Activated CD8-positive, alpha-beta memory T cell treated with anti-CD3 and anti-CD28 coated beads, Interleukin-2, amount 10 ng/mL, durations not matched to agents 7 days and 5 days (primary cell): Measurements from ENCODE around the gene MAD2L2. TPM values are rescaled to one million over a fixed set of nuclear protein-coding genes. Genes with fewer than 3 reads are reported as not detected.

Source experiments
- ATAC-seq: fragments of 150-1000 bp; cut with Tn5 transposase; one replicate; pipeline ENCODE4 v1.10.0; 2021; ENCODE audit warnings: moderate library complexity
- CTCF ChIA-PET: fragments of 350-600 bp; sonication (Branson Sonifier 250); formaldehyde crosslinking; loops from one replicate; lab custom pipeline; 2021; ENCODE audit warnings: antibody characterized with exemption; lab: Charles Lee
- DNase-seq: peaks from one replicate; pipeline ENCODE4 v3.0.0-alpha.2; 2020
- H3K27ac Mint-ChIP-seq: one replicate; pipeline ENCODE4 v1.8.0; 2021; ENCODE audit warnings: mild to moderate bottlenecking, mixed read lengths
- H3K27me3 Mint-ChIP-seq: one replicate; pipeline ENCODE4 v1.8.0; 2021; ENCODE audit warnings: mixed read lengths
- H3K36me3 Mint-ChIP-seq: one replicate; pipeline ENCODE4 v1.8.0; 2021; ENCODE audit warnings: mild to moderate bottlenecking, mixed read lengths
- H3K4me1 Mint-ChIP-seq: one replicate; pipeline ENCODE4 v1.8.0; 2021; ENCODE audit warnings: mixed read lengths
- H3K4me3 Mint-ChIP-seq: one replicate; pipeline ENCODE4 v1.8.0; 2021; ENCODE audit warnings: mild to moderate bottlenecking, moderate library complexity, mixed read lengths
- H3K9me3 Mint-ChIP-seq: one replicate; pipeline ENCODE4 v1.8.0; 2022; ENCODE audit warnings: low read depth, mixed read lengths
- total RNA-seq, 2 experiments: library from RNA; stranded (reverse); gene quantifications; one replicate each; pipeline ENCODE4 v1.2.3, GENCODE V29; 2021

Gene MAD2L2
- total RNA-seq, 2 experiments from 2014 or later = 85.4 to 94.8 TPM

DNA sequence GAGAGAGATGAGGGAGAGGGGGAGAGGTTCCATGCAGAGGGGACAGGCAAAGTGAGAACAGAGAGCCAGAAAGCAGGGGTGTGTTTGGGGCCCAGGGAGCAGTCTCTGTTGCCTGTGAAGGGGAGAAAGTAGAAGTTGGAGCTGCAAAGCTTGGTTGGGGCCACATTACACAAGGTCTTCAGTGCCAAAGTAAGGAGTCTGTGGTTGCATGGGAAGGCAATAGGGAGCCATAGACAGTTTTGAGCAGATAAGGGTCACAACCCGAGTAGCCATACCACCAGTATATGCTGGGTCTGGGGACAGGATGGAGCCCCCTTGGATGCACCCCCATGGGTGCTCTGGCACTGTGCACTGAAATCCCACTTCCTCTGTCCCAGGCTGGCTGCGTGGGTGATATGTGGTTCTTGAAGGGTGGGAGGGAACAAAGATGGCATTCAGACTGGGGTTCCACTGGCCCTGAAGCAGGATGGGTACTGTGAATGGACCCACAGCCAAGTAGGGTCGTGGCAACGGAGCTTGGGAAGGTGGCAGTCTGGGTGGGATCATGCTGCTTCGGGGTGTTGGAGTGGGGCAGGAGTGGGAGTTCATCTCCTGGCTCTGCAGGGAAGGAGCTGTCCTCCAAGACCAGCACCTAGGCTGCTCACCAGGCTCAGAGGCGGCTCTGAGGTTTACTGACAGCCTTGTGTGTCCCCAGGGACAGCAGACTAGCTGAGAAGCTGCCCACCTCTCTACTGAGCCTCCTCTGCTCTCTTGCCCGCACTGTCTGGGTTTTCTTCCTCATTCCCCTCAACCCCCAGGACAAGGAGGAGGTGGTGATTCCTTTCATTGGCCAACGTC, 22.6 kb upstream of the MAD2L2 start:
- CTCF ChIA-PET = interaction anchor here (1.4 to 1.5 kb wide), 3 partner anchors 11 to 39 kb away, joined by 3 to 5 read pairs (median 3); no protein-coding TSS in a partner anchor
- H3K4me1 Mint-ChIP-seq = no peaks in the 10 kb centered on the region
- no peak overlapping the region for H3K27ac Mint-ChIP-seq
- H3K27me3 Mint-ChIP-seq = peaks cover 29% of the 10 kb centered on the region
- DNase-seq = no peak
- no peak overlapping the region for H3K4me3 Mint-ChIP-seq
- H3K36me3 Mint-ChIP-seq = no peaks in the 10 kb centered on the region
- H3K9me3 Mint-ChIP-seq = no peaks in the 10 kb centered on the region
- ATAC-seq = no peak

DNA sequence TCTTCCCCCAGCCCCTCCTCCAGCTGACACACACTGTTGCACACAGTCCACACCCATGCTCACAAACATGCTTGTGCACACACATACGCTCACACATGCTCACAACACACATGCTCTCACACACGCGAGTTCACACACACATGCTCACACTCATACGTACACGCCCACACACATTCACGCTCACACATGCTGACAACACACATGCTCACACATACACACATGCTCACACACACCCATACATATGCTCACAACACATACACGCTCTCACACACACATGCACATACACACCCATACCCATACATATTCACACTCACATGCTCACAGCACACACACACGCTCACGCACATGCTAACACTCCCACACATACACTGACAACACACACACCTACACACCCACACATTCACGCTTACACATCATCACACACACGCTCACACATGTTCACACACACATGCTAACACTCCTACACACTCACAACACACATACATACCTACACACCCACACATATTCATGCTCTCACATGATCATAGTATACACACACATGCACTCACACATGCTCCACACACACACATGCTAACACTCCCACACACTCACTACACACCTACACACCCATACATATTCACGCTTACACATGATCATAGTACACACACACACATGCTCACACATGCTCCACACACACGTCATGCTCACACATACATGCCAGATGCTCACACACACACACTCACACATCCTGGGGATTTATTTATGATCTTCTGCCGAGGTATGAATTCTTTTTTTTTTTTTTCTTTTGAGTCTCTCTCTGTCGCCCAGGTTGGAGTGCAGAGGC, 21.2 kb upstream of the MAD2L2 start:
- no peak overlapping the region for H3K27ac Mint-ChIP-seq
- ATAC-seq (no peak), DNase-seq (no peak)
- H3K27me3 Mint-ChIP-seq = peaks cover 32% of the 10 kb centered on the region
- no peak overlapping the region for H3K4me3 Mint-ChIP-seq
- no peaks in the 10 kb centered on the region for H3K4me1 Mint-ChIP-seq
- no peaks in the 10 kb centered on the region for H3K9me3 Mint-ChIP-seq
- CTCF ChIA-PET = interaction anchor here (2.0 kb wide), 1 partner anchor 17 kb away, joined by 5 read pairs; no protein-coding TSS in a partner anchor
- H3K36me3 Mint-ChIP-seq = no peaks in the 10 kb centered on the region

DNA sequence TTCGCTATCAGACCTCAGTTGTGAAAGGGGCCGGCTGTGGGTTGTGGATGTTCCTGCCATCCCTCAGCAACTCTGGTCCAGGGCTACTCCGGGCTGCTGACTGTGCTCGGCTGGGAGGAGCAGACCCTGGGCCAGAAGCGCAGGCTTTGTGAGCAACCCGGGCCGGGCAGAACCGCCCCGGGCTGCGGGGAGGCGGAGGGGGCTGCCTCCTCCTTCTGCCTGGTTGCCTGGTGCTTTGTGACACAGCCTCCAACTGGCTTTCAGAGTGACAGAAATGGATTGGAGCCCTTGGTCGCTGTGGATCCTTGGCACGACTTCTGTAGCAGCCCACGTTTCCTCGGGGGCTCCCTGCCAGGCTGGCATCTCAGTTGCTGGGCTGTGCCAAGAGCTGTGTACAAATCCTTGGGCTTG, 20.6 kb upstream of the MAD2L2 start:
- H3K36me3 Mint-ChIP-seq = no peaks in the 10 kb centered on the region
- H3K27me3 Mint-ChIP-seq = peaks cover 32% of the 10 kb centered on the region
- no peak for DNase-seq
- H3K27ac Mint-ChIP-seq = no peak overlapping the region
- no peaks in the 10 kb centered on the region for H3K4me1 Mint-ChIP-seq
- H3K9me3 Mint-ChIP-seq = no peaks in the 10 kb centered on the region
- CTCF ChIA-PET = interaction anchor here (2.0 kb wide), 1 partner anchor 18 kb away, joined by 5 read pairs; no protein-coding TSS in a partner anchor
- H3K4me3 Mint-ChIP-seq = no peak overlapping the region
- ATAC-seq = no peak

DNA sequence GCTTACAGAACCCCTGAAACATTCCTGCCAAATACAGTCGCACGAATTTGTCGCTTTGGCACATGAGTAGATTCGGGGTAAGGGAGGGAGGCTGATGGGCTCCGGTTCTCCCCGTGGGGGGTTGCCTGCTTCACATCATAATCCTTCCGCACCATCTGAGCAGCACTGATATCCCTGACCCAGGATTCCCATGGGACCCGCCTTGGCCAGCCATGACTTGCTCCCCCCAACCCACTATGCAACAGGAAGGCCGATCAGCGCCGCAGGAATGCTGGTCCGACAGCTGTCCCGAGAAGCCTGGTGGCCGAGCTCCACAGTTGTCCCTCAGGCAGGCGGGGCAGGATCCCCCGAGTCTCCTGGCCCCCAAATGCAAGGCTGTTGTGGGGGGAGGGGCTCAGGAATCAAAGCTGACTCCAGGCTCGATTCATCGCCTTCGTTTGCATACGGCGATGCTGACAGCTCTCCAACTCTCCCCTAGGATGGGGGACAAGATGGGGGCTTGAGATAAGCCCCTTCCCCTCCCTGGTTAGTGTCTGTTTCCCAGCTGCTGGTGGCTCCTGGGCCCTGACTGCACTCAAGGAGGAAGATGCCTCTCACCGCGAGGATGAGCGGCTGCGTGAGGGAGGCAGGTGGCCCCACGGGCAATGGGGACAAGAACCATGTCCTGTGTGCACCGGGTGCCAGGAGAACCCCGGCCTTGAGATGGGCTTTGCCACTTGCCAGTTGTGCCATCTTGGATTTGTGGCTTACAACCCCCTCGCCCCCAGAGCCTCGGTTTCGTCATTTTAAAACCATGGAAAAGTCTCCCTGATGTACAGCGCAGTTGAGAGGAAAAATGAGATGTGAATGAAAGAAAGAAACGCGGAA, 19.9 kb upstream of the MAD2L2 start:
- peaks cover 32% of the 10 kb centered on the region for H3K27me3 Mint-ChIP-seq
- no peak overlapping the region for H3K27ac Mint-ChIP-seq
- H3K4me1 Mint-ChIP-seq = no peaks in the 10 kb centered on the region
- ATAC-seq (no peak), DNase-seq (no peak)
- CTCF ChIA-PET = interaction anchor here (1.3 to 2.0 kb wide), 2 partner anchors 18 to 51 kb away, joined by 4 to 5 read pairs; no protein-coding TSS in a partner anchor
- no peaks in the 10 kb centered on the region for H3K9me3 Mint-ChIP-seq
- H3K36me3 Mint-ChIP-seq = no peaks in the 10 kb centered on the region
- H3K4me3 Mint-ChIP-seq = no peak overlapping the region

DNA sequence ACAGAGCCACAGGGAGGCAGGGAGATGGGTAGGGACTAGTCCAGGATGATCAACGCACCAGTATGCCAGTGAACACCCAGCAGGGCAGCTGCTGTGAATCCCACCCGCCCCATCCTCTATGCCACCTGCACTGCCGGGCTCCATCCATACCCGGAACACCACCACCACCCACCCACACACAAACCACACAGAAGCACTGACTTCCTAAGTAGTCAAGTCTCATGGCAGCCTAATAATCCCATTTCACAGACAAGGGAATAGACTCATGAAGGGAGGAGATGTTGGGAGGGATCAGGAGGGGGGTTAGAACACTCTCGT, 16.9 kb upstream of the MAD2L2 start:
- Mint-ChIP-seq H3K27me3 (peaks cover 23% of the 10 kb centered on the region), H3K4me1 (peaks cover 12% of the 10 kb centered on the region), H3K27ac (no peak overlapping the region), H3K36me3 (no peaks in the 10 kb centered on the region), H3K9me3 (no peaks in the 10 kb centered on the region), H3K4me3 (no peak overlapping the region)
- CTCF ChIA-PET = interaction anchor here (0.6 to 2.8 kb wide), 2 partner anchors 22 to 148 kb away, joined by 4 to 14 read pairs; no protein-coding TSS in a partner anchor
- no peak for DNase-seq
- ATAC-seq = no peak

DNA sequence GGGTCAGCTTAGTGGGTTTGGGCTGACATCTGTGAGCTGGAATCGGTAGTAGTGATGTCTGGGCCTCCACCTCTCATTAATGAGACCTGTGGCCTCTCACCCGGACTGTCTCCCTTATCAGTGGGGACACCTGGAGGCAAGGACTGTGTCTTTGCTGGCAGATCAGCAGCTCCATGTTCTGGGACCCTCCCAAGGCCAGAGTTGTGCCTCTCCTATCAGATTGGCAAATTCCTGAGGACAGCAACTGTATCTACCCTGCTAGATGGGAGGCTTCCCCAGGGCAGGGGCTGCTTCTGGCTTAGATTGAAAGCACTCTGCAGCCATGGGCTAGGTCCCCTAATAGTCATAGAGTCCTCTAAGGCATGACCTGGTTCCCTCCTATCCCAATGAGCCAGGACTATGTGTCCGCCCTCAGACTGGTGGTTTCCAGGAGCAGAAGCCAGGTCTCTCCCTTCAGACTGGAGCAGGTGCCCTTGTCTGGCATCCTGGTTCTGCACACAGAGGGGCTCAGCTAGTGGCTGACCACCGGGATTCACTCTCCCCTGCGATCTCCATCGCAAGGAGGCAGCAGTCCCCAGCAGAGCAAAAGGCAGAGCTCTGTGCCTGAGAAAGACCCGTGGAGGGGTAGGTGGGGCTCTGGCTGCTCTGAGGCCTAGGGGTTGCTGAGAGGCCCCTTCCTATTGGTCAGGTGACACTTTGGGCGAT, 16.4 kb upstream of the MAD2L2 start:
- Mint-ChIP-seq H3K4me1 (peaks cover 17% of the 10 kb centered on the region), H3K27me3 (peaks cover 29% of the 10 kb centered on the region), H3K36me3 (no peaks in the 10 kb centered on the region), H3K27ac (no peak overlapping the region), H3K4me3 (no peak overlapping the region), H3K9me3 (no peaks in the 10 kb centered on the region)
- ATAC-seq (no peak), DNase-seq (no peak)
- CTCF ChIA-PET = interaction anchor here (0.6 to 2.8 kb wide), 3 partner anchors 22 to 149 kb away, joined by 3 to 14 read pairs (median 4); no protein-coding TSS in a partner anchor

DNA sequence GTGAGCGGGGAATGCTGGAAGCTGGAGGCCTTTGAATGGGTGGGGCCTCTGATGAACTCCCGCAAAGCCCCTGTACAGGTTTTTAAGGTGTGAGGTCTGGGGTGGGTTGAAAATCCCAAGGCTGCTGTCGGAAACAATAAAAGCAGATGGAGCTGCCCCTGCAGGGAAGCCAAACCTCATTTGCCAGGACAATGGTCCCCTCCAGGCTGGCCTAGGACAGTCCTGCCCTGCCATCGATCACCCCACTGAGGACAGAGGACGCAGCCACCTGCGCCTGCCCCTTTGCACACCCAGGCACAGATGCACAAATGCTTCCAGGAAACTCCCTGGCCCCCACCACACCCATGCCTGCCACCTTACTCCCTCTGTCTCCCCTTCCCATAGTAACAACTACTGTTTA, 14.9 kb upstream of the MAD2L2 start:
- no peak overlapping the region for H3K4me3 Mint-ChIP-seq
- CTCF ChIA-PET = interaction anchor here (1.4 to 1.8 kb wide), 2 partner anchors 24 to 32 kb away, joined by 7 to 12 read pairs; partner anchors contain the start of gene FBXO6
- H3K27me3 Mint-ChIP-seq = peaks cover 34% of the 10 kb centered on the region
- H3K4me1 Mint-ChIP-seq = peaks cover 22% of the 10 kb centered on the region
- ATAC-seq = no peak
- no peaks in the 10 kb centered on the region for H3K9me3 Mint-ChIP-seq
- DNase-seq = no peak
- H3K27ac Mint-ChIP-seq = no peak overlapping the region
- H3K36me3 Mint-ChIP-seq = no peaks in the 10 kb centered on the region

DNA sequence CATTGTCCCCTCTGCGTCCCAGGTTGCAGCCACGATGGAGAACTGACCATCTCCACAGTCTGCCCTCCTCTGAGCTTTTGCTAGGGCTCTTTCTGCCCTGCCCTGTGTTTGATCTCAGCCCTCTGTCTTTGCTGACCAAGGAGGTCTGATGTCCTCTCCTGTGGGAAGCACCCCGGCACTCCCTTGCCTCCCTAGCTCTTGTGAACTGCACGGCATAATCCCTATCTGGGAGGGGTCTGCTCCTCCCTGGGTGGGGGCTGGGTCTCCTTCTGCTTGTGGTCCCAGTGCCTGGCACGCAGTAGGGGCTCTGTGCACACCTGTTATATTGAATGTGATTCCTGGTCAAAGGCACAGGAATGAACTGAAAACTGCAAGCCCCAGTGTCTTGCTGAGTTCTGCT, 13.0 kb upstream of the MAD2L2 start:
- H3K27ac Mint-ChIP-seq = peak overlapping the region; percentile 55
- ATAC-seq (no peak), DNase-seq (no peak)
- peaks cover 30% of the 10 kb centered on the region for H3K4me1 Mint-ChIP-seq
- H3K27me3 Mint-ChIP-seq = peaks cover 48% of the 10 kb centered on the region
- no peaks in the 10 kb centered on the region for H3K9me3 Mint-ChIP-seq
- H3K36me3 Mint-ChIP-seq = no peaks in the 10 kb centered on the region
- CTCF ChIA-PET = interaction anchor here (0.6 to 3.1 kb wide), 4 partner anchors 12 to 48 kb away, joined by 3 to 17 read pairs (median 6); partner anchors contain the start of gene MAD2L2
- H3K4me3 Mint-ChIP-seq = no peak overlapping the region

DNA sequence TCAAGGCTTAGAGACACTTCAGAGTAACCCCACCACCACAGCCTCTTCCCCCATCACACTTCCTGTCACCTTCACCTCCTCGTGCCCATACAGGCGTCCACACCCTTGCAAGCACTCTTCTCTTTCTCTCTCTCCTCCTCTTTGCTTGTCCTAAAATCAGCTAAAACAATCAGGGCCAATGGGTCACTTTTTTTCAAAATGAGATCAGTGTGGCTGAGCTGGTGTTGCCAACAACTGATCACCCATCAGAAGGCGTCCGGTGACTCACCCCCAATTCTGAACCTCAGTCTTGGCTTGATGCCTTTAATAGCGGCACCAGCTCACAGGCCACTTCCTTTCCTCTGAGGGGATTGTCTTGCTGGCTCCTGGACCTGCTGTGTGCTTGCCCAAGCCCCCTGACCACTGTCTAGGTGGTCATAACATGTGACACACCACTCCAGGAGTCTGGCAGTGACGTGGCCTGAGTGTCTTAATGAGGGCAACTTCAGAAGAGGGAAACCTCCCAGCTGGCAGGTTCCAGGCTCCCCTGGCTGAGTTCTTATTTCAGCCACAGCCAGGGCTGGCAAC, 12.2 kb upstream of the MAD2L2 start:
- Mint-ChIP-seq H3K4me3 (peak overlapping the region; percentile 30), H3K27ac (peak overlapping the region; percentile 59), H3K9me3 (no peaks in the 10 kb centered on the region), H3K36me3 (no peaks in the 10 kb centered on the region), H3K4me1 (peaks cover 30% of the 10 kb centered on the region), H3K27me3 (peaks cover 49% of the 10 kb centered on the region)
- ATAC-seq (peak; percentile 82), DNase-seq (peak; percentile 85)
- CTCF ChIA-PET = interaction anchor here (0.7 to 5.8 kb wide), 7 partner anchors 11 to 48 kb away, joined by 3 to 33 read pairs (median 6); partner anchors contain the start of genes FBXO6 and MAD2L2

DNA sequence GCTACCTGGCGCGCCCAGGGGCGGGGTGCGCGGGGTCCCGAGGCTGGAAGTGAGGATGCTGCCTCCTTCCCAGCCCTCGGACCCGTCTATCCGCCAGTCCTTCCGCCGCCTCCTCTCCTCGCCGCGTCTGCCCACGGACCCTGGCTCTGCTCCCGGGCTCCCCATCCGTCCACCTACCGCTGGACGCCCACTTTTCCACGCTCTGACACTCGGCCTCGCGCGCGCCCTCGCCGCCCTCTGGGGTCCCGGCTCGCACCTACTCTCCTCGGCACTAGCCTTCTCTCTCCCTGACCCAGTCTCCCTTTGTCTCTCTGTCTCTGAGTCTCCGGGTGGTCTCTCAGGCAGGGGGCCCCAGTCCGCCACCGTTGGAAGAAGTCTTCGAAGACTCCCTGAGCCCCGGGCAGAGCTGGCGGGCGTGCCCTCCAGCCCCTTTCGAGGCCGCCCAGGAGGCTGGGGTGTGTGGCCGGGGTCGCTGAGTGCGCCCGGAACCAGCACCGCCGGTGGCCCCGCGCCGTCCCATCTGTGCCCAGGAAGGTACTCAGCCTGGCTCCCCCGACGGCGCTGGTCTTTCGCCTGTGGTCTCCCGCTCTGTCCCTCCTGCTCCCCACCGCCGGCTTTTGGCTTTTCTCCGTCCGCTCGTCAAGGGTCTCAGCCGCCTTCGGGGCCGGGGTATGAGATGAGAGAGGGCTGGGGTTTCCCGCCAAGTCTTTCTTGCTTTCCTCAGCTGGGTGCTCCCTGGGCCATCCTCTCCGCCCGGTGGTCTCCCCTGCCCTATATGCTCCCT, 11.2 kb upstream of the MAD2L2 start:
- DNase-seq = no peak
- no peak overlapping the region for H3K27ac Mint-ChIP-seq
- ATAC-seq = no peak
- peaks cover 30% of the 10 kb centered on the region for H3K4me1 Mint-ChIP-seq
- CTCF ChIA-PET = interaction anchor here (0.7 to 5.8 kb wide), 8 partner anchors 11 to 48 kb away, joined by 3 to 33 read pairs (median 6); partner anchors contain the start of genes FBXO6 and MAD2L2
- H3K36me3 Mint-ChIP-seq = no peaks in the 10 kb centered on the region
- peak overlapping the region; percentile 54 for H3K4me3 Mint-ChIP-seq
- no peaks in the 10 kb centered on the region for H3K9me3 Mint-ChIP-seq
- peaks cover 56% of the 10 kb centered on the region for H3K27me3 Mint-ChIP-seq

DNA sequence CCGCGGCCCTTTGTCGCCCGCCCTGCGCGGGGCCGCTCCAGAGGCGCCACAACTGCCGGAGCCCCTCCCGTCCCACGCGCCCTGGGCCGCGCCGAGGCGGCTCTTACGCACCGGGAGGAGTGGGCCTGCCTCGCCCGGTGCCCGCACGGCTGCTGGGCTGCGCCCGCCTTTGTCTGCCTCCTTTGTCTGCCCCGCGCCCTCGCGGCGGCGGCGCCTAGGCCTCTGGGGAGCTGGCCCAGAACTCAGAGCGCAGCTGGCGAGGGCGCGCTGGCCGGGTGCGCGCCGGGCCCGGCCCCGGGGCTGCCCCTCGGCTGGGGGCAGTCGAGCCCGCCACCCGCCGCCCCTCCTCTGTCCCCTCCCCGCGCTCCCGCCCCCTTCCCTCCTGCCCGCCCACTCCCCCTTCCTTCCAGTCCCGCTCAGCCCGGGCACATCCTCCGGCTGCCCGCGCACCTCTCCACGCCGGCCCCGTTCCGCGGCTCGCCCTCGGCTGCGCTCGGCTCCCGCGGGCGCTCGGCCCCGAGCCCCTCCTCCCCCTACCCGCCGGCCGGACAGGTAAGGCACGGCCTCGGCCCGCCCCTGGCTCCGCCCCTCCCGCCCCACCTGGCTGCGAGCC, 10.5 kb upstream of the MAD2L2 start, which contains the start of gene DRAXIN:
TSS of gene DRAXIN (plus strand) at position 409 of the 613 bp plus-strand sequence. CDS start 14,549 bp downstream, outside the sequence.
- Mint-ChIP-seq H3K9me3 (no peaks in the 10 kb centered on the region), H3K36me3 (no peaks in the 10 kb centered on the region), H3K4me1 (peaks cover 30% of the 10 kb centered on the region), H3K4me3 (peak within 1 kb of the TSS; percentile 54), H3K27ac (no peak within 1 kb of the TSS), H3K27me3 (peaks cover 56% of the 10 kb centered on the region)
- DNase-seq (no peak), ATAC-seq (peak; percentile 25)
- CTCF ChIA-PET = interaction anchor here (1.0 to 5.8 kb wide), 5 partner anchors 10 to 49 kb away, joined by 3 to 33 read pairs (median 7); partner anchors contain the start of genes FBXO6 and MAD2L2
